ENCODE results near the gene CRYBB2. TPM values are rescaled to one million over a fixed set of nuclear protein-coding genes. Genes with fewer than 3 reads are reported as not detected.
"Not testable (repeated sequence)": the region's sequence is repeated elsewhere in the genome, so short reads cannot be mapped to it uniquely, and the experiment has no call there.

CRYBB2 gene
- 0.47 TPM for total RNA-seq

GRCh38 chr22:25219211-25219689 lies at the start of gene CRYBB2:
TSS of gene CRYBB2 (plus strand) at chr22:25219639. CDS start at chr22:25221430, 1,791 bp downstream.
- no peak for DNase-seq (ENCODE audit: low spot score)

GRCh38 chr22:25170426-25170980 lies 48.9 kb upstream of the CRYBB2 start:
- DNase-seq (ENCODE audit: low spot score), result no peak

GRCh38 chr22:25172153-25172552 lies 47.3 kb upstream of the CRYBB2 start:
- DNase-seq (ENCODE audit: low spot score), result no peak

GRCh38 chr22:25174156-25174887 lies 45.1 kb upstream of the CRYBB2 start:
- DNase-seq (ENCODE audit: low spot score), result no peak

- DNase-seq (ENCODE audit: low spot score), result no peak
These were observed 44.5 kb upstream of the CRYBB2 start for GRCh38 chr22:25174888-25175411.

GRCh38 chr22:25176175-25176574 lies 43.3 kb upstream of the CRYBB2 start:
- no peak for DNase-seq (ENCODE audit: low spot score)

GRCh38 chr22:25176799-25177198 lies 42.6 kb upstream of the CRYBB2 start:
- DNase-seq (ENCODE audit: low spot score), result no peak

GRCh38 chr22:25177226-25177625 lies 42.2 kb upstream of the CRYBB2 start:
- DNase-seq (ENCODE audit: low spot score), result no peak

- no peak for DNase-seq (ENCODE audit: low spot score)
These were observed 41.5 kb upstream of the CRYBB2 start for GRCh38 chr22:25177895-25178294.

- DNase-seq (ENCODE audit: low spot score), result not testable (repeated sequence)
These were observed 41.1 kb upstream of the CRYBB2 start for GRCh38 chr22:25178348-25178747.

- DNase-seq (ENCODE audit: low spot score), result not testable (repeated sequence)
These were observed 40.4 kb upstream of the CRYBB2 start for GRCh38 chr22:25178869-25179631.

- no peak for DNase-seq (ENCODE audit: low spot score)
These were observed 37.0 kb upstream of the CRYBB2 start for GRCh38 chr22:25182131-25183110.

GRCh38 chr22:25183949-25184619 lies 35.4 kb upstream of the CRYBB2 start:
- no peak for DNase-seq (ENCODE audit: low spot score)

GRCh38 chr22:25186140-25186539 lies 33.3 kb upstream of the CRYBB2 start:
- DNase-seq (ENCODE audit: low spot score), result no peak

- no peak for DNase-seq (ENCODE audit: low spot score)
These were observed 32.0 kb upstream of the CRYBB2 start for GRCh38 chr22:25187469-25187868.

GRCh38 chr22:25192406-25192805 lies 27.0 kb upstream of the CRYBB2 start:
- DNase-seq (ENCODE audit: low spot score), result no peak

- DNase-seq (ENCODE audit: low spot score), result no peak
These were observed 26.3 kb upstream of the CRYBB2 start for GRCh38 chr22:25193130-25193529.

- DNase-seq (ENCODE audit: low spot score), result no peak
These were observed 25.9 kb upstream of the CRYBB2 start for GRCh38 chr22:25193548-25193947.

GRCh38 chr22:25196326-25196725 lies 23.1 kb upstream of the CRYBB2 start:
- DNase-seq (ENCODE audit: low spot score), result no peak

GRCh38 chr22:25197340-25197739 lies 22.1 kb upstream of the CRYBB2 start:
- DNase-seq (ENCODE audit: low spot score), result no peak
